ENCODE data around the gene TMEM82.
"Not testable (repeated sequence)": the region's sequence is repeated elsewhere in the genome, so short reads cannot be mapped to it uniquely, and the experiment has no call there.

TMEM82 gene

DNA sequence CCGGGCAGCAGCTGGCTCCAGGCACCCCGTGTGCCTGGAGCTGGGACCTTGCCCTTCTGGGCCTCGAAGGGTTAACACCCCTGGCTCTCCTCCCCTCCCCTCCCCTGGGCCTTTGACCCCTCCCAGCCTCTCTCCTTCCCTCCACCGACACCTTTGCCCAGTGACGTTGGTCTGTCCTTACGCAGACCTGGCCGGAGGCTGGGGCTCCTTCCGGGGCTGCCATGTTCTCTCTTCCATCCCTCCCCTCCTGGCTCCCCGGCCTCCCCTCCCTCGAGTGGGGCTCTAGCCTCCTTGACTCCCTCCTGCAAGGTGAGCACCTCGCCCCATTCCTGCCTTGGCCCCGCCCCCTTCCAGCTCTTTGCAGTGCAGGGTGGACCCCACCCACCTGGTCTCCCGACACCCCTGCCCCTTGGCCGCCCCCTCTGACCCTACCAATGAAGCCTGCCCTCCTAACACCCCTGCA lies at the start of gene TMEM82:
Gene TMEM82 (plus strand): TSS at position 161 of the 463 bp plus-strand sequence. CDS start 61 bp downstream, at position 222.
- DNase-seq = no peak

DNA sequence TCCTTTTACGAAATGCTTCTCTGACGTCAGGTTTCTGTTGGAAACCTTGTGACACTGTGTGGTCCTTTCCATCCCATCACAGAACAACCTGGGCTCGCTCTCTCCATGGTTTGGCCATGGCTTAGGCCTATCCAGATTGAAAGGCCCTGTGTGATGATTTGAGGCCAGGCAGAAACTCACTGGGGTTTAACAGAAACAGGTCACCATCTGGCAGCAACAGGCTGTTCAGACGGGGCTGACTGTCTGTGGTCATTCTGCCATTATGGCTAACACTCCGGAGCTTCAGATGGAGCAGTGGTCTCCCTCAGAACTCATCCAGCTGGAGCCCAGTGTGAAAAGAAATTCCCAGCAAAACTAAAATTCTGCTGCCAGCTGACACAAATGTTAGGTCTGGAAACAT lies 48.9 kb upstream of the TMEM82 start:
- no peak for DNase-seq

DNA sequence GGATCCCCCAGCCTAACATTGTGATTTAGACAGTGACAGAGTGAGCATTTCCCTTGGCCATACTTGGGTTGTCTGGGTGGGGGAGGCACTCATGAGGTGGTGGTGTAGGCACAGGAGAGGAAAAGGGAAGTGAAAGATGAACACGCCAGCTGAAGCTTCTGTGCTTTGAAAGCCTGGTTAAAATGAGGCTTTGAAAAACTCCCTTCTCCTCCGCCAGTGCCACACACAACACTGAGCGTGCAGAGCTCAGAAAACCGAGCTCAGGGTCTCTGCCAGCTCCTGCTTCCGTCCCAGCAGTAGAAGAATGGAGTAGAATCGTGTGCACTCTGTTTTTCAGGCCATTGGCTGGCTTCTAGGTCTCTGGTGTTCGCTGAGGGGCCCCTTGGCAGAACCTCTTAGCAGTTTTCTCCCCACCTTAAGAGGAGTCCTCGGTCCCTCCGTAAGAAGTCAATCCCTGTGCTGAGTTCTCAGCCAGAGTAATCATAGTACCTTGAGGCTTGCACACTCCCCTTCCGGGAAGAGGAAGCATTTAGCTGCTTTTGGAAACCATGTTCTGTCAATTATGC lies 45.3 kb upstream of the TMEM82 start:
- peak; percentile 89 to 92 for DNase-seq

DNA sequence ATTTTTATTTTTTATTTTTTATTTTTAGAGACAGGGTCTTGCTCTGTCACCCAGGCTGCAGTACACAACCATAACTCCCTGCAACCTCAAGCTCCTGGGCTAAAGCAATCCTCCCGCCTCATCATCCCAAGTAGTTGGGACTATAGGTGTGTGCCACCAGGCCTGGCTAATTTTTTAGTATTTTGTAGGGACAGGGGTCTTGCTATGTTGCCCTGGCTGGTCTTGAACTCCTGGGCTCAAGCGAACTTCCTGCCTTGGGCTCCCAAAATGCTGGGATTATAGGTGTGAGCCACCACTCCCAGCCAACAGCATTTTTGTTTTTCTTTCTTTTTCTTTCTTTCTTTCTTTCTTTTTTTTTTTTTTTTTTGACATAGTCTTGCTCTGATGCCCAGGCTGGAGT lies 44.1 kb upstream of the TMEM82 start:
- DNase-seq = no peak

DNA sequence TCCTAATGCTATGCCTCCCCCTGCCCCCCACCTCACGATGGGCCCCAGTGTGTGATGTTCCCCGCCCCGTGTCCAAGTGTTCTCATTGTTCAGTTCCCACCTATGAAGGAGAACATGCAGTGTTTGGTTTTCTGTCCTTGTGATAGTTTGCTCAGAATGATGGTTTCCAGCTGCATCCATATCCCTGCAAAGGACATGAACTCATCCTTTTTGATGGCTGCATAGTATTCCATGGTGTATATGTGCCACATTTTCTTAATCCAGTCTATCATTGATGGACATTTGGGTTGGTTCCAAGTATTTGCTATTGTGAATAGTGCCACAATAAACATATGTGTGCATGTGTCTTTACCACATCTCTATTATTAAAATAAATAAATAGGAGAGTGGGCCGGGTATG lies 43.0 kb upstream of the TMEM82 start:
- DNase-seq = not testable (repeated sequence)

DNA sequence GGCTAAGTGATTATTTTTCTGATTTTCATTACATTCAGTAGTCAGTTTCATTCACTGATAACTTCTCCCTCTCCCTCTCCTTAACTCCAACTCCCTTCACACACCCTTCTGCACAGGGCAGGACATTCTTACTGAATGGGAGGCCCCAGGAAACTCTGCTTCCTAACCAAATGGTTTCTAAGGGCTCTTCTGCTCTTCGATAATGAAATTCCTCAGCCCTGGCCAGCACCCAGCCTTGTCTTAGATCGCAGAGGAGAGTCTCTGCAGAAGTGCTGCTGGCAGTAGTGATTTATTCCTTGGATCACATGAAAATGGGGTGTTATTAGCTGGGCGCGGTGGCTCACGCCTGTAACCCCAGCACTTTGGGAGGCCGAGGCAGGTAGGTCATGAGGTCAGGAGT lies 41.8 kb upstream of the TMEM82 start:
- DNase-seq = no peak

DNA sequence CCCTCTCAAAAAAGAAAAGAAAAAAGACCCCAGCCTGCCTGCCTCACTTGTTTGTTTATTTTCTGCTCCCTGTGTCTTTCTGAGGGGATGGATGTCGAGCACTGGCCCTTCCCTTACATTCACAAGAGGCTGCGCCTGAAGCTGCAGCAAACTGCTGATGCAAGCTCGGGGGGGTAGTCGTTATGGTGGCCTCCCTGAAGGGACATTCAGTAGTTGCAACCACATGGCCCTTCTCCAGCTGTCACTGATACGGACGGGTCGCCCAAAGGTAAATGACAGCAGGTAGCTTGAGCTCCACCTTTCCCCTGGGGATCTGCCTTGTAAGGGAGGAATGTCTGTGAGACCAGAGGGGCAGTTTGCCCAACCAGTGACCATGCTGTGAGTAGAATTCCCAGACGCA lies 40.5 kb upstream of the TMEM82 start:
- DNase-seq = no peak

DNA sequence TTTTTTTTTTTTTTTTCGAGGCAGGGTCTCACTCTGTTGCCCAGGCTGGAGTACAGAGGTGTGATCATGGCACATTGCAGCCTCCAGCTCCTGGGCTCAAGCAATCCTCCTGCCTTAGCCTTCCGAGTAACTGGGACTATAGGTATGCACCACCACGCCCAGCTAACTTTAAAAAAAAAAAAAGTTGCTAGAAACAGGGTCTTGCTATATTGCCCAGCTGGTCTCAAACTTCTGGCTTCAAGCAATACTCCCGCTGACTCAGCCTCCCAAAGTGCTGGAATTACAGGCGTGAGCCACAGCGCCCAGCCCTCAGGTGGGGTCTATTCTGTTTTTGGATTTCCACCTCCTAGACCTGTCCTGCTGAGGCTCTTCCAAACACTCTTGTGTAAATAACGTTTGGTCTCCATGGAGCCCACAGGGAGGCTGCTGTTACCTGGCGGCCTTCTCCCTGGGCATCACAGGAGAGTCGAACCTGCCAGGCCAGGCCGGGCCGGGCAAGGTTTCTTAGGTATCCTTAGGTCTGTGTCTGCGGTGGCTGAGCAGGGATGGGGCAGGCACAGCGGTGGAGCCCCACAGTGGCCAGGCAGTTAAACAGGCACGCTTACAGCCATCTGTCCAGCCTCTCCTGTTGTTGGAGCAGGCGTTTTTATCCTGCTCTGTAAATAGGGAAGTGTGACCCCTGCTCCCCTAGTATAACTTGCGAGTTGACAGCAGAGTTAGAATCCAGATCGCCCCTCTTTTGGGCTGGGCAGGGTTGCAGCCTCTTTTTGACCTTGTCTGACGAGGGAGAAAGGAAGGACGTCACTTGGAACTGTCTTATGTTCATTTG lies 39.4 kb upstream of the TMEM82 start:
- no peak for DNase-seq

DNA sequence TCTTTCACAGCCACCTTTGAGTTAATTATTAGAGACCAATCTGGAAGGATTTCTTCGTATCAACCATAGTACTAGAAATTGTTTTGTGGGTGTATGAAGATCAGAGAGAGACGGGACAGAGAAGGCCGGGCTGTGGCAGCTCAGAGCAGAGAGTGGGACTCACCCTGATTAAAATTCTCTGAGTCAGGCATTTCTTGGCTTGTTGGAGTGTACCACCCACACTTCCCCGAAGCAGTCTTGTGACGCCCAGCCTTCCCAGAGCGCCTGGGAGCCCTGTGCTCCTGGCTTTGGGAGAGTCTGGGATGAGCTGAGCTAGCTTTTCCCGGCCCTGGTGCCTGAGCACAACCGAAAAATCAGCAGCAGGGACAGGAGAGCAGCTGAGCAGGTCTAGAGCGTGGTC lies 38.7 kb upstream of the TMEM82 start:
- DNase-seq = no peak

DNA sequence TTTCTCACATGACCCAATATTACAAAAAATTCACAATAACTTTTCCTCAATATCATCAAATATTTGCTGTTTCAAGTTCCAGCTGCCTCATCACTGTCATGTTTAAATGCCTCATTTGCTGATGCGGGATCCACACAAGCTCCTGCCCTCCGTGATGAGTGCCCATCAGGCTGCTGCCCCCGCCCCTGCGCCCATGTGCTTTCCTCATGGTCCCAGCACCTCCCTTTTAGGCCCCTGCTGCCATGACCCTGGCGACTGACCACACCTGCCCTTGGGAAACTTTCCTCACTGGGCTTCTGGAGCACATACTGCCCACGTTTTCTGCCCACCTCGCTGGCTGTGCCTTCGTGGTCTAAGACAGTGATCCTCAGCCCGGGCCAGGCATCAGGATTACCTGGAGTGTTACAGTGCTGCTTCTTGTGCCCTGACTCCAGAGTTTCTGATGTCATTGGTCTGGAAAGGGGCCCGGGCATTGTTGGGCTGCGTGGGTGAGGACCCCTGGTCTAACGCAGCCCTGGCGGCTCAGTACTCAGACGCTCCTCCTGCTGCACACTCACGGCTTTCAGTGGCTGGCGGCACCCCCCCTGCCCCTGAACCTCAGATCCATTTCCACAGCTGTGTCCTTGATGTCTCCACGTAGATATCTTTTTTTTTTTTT lies 37.6 kb upstream of the TMEM82 start:
- DNase-seq = no peak

DNA sequence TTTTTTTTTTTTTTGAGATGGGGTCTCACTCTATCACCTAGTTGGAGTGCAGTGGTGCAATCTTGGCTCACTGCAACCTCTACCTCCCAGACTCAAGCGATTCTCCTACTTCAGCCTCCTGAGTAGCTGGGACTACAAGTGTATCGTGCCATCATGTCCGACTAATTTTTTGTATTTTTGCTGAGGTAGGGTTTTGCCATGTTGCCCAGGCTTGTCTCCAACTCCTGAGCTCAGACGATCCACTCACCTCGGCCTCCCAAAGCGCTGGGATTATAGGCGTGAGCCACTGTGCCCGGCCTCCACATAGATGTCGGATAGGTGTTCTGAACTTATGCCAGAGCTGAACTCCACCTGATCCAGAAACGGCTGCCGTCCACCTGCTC lies 37.1 kb upstream of the TMEM82 start:
- DNase-seq = no peak

DNA sequence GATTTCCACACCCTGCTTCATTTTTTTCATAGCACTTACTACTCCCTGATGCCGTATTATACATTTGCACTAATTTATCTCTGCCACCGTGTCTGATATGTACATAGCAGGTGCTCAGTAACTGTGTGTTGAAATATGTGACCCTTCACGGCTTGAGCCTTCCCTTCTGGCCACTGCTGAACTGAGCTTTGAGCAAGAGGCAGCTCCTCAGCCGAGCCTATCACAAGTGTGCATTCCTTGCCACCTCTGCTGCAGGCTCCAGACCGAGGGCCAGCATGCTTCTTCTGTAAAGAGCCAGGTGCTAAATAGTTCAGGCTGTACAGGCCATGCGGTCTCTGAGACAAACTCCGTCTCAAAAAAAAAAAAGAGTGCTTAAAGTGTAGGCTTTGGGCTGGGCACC lies 35.5 kb upstream of the TMEM82 start:
- no peak for DNase-seq

DNA sequence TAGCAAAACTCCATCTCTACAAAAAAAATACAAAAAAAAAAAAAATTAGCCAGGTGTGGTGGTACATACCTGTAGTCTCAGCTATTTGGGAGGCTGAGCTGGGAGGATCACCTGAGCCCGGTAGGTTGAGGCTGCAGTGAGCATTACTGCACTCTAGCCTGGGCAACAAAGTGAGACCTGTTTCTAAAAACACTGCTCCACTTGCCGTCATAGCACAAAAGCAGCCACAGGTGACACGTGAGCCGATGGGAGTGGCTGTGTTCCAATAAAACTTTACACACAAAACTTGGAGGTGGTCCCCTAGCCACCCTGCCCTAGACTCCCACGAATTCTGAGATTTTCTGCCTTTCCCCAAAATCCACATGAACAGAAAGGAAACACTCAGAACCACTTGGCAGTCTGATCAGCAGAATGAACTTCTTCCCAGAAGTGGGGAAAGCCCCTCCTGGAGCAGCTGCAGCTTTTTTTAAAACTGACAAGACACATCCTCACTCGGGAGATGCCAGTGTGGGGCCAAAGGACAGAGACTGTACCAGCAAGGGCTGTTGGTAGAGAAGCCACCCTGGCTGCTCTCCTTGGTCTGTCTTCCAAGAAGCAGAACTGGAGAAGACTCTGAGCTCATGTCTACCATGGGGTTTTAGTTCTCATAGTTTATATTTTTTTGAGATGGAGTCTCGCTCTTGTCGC lies 34.9 kb upstream of the TMEM82 start:
- DNase-seq = no peak

DNA sequence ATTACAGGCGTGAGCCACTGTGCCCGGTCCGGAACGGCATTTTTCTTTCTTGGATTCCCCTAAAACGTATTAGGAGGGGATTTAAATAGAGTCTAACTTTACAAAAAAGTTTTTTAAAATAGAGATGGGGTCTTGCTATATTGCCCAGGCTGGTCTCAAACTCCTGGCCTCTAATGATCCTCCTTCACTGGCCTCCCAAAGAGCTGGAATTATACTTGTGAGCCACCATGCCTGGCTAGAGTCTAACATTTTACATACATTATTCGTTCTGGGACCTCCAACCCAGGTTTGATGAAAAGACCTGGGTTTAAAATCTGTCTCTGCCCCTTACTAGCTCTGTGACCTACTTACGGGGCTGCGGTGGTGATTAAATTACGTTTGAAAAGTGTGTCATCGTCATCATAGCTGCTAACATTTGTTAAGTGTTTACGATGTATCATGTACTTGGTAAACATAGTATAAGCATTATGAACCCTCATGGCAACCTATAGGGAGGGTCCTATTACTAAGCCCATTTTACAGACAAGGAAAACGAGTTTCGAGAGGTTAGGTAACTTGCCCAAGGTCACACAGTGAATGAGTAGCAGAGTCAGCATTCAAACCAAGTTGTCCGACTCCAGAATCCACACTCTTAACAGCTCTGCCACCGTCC lies 33.7 kb upstream of the TMEM82 start:
- no peak for DNase-seq

DNA sequence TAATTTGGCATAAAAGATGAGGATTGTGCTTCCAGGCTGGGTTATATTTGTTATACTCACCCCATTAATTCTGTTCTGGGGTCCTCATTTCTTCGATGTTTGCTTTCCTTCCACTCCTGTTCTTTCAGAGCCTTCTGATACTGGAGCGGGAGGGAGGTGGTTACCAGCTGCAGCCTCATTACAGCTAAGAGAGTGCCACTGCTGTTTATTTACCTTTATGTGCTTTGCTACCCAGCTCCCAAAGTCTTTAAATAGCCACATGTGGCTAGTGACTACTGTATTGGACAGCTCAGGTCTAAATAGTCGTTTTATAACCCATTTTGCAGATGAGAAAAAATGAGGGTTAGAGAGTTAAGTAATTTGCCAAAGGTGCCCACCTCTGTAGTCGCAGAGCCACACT lies 33.1 kb upstream of the TMEM82 start:
- DNase-seq = no peak

DNA sequence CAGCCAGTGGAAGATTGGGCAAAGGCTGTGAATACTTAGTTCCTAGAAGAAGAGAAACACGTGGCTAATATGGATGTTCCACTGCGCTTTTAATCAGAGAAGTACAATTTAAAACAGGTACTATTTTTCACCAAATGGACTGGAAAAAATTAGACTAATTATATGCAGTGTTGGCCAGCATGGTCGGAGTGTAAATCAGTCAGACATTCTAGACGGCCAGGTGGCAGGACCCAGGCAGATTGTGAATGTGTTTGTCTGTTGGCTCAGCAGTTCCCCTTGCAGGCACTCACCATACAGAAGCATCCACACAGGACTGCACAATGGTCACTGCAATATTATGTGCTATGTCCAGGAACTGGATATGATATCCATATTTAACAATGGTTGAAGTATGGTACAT lies 30.1 kb upstream of the TMEM82 start:
- DNase-seq = no peak

DNA sequence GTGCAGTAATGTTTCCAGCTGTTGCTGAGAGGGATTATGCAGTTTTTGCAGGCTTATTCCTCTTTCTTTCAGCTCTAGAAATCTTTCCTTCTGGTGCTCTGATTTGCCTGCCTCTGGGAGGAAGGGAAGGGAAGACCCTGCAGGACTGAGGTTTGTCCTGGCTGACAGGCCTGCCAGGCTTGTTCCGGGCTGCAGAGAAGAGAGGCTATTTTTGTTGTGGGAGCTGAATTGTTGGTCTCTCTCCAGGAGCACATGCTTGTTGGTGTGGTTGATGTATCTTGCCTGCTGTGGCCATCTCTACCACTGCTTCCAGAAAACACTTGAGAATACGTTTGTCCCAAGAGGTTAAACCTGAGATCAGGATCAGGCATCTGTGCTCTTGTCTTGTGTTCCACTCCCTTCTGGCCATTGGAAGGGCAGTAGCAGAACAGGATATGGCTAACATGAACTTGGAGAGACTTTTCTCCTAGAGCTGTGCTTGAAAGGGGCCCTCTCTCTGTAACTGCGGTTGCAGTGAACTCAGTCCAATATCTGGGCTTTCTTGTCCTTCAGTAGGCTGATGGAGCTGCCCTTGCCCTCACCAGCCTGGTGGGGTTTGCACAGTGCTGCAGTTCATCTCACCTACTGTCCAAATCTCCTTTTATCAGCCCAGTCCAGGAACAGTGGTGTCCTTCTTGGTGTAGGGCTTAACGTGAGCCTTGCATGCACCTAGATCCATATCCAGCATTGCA lies 27.7 kb upstream of the TMEM82 start:
- DNase-seq = no peak

DNA sequence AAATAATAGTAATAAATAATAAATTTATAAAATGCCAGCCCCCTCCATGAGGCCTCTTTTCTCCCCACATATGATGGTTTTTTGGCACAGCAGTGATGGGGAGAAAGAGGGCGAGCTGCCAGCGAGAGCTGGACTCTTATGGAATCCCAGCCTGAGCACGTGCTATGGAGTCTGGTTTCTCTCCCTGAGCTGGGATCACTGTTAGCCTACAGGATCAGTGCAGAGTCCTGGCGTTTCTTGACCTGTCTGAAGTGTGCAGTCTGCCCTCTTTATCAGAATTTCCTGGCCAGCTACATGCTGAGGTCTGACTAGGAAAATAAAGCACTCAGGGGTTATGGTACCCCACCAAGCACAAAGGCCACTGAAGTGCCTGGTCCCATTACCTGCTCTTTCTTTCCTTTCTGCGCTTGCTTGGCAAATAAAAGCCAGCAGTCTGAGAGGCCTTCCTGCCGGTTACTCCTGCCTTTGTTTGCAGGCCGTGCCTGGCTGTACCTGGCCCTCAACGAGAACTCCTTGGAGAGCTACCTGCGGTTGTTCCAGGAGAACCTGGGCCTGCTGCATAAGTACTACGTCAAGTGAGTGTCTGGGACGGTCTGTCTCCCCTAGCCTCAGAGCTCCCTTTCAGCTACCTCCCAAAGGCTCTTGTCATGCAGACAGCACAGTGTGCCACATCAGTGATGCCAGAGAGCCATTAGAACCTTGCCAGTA lies 24.7 kb upstream of the TMEM82 start:
- DNase-seq = no peak

DNA sequence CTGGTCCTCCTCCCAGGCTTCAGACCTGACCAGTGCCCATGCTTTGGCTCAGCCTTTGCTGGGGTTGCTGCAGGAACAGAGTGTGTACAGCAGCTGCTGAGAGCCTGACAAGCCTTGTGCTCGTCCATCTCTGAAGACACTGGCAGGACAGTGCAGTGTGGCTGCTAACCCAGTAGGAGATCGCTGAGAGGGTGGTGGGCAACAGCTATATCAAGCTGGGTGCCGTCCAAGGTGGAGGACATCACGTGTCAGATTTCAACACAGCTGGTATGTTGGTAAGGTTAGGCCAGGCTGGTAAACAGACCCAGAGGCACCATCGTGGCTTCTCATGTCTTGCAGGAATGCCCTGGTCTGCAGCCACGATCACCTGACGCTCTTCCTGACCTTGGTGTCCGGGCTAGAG lies 24.1 kb upstream of the TMEM82 start:
- no peak for DNase-seq

DNA sequence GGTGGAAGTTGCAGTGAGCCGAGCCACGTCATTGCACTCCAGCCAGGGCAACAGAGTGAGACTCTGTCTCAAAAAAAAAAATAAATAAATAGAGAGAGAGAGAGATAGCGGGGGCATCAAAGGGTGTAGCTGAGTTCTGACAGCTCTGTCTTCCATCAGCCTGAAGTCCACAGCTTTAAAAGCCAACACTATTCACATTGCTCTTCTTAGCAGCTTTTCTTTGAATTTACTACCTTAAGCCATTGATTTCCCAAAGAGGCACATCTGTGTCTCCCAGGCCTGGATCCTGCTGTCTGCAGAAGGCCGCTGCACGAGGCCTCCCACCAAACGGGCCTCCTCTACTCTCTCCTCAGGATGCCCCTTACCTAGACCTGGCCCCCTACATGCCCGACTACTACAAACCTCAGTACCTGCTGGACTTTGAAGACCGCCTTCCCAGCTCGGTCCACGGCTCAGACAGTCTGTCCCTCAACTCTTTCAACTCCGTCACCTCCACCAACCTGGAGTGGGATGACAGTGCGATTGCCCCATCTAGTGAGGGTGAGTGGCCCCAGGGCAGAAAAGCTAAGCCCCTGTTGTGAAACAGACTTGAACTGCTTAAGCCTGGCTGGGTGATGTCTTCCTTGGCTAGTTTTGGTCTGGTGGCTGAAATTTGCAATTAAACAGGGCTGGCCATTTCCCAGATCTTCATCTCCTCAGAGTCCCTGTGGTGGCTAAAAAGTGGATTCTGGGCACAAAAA lies 22.7 kb upstream of the TMEM82 start:
- DNase-seq = no peak

DNA sequence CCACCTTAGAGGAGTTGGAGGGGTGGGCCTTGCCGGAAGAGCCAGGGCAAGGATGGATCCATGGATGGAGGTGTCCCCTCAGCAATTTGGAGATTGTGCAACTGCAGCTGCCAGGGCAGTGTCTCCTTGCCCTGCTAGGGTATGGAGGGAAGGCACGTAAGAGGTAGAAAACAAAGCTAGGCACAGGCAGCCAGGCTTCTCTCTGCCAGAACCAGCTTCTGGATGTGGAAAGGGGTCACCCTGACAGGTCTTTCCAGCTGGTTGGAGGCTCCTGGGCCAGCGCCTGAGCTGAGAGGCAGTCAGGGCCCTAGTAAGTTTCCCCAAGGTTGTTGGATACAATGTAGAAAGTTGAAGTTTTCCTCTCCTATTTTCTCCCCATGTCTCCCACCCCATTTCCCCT lies 21.4 kb upstream of the TMEM82 start:
- DNase-seq = no peak
